Adrenal gland (tissue), 5 donors: Measurements from ENCODE around the gene LMBRD1.

Source experiments
- POLR2A ChIP-seq, 2 donors: fragments of 450-650 bp; IDR thresholded peaks; one replicate each; pipeline ENCODE4 v1.6.1; 2017; ENCODE audit warnings: antibody characterized with exemption in 2 of 2, mild to moderate bottlenecking in 2 of 2, moderate library complexity in 1 of 2
- TF ChIP-seq, protein P1 (sequence below), 6 experiments: fragments of 450-650 bp in 4 of 6; fragments of 200-600 bp in 2 of 6; sonication (generic) in 1 of 6; IDR thresholded peaks; 1 replicate in 5 of 6; 2 replicates in 1 of 6; pipeline versions ENCODE4 v1.5.1 to v1.8.0; 2016 to 2021; ENCODE audit warnings: antibody characterized with exemption in 6 of 6, mild to moderate bottlenecking in 2 of 6, moderate library complexity in 1 of 6
- donor health status: DM: no; HTN: no; CAD: no.

DNA sequence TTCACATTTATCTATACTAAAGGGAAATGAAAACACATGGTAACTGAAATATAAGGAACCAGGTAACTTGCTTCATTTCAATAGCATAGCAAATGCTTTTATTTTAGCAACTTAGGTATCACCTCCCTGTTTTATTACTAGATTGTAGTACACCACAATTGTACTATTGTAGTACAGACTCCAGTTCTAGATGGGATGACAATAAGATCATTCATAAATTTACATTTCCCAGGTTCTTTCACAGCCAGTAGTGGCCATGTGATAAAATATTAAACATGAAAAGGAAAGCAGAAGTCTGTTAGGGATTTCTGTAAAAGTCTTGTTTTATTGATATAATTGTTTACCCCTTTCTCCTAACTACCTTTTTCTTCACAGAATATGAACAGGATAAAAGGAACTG is 97.2 kb downstream of the LMBRD1 start:
- TF ChIP-seq, protein P1, sequence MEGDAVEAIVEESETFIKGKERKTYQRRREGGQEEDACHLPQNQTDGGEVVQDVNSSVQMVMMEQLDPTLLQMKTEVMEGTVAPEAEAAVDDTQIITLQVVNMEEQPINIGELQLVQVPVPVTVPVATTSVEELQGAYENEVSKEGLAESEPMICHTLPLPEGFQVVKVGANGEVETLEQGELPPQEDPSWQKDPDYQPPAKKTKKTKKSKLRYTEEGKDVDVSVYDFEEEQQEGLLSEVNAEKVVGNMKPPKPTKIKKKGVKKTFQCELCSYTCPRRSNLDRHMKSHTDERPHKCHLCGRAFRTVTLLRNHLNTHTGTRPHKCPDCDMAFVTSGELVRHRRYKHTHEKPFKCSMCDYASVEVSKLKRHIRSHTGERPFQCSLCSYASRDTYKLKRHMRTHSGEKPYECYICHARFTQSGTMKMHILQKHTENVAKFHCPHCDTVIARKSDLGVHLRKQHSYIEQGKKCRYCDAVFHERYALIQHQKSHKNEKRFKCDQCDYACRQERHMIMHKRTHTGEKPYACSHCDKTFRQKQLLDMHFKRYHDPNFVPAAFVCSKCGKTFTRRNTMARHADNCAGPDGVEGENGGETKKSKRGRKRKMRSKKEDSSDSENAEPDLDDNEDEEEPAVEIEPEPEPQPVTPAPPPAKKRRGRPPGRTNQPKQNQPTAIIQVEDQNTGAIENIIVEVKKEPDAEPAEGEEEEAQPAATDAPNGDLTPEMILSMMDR (IDR thresholded peaks at IDR 0.05): no peak
- TF ChIP-seq POLR2A (IDR thresholded peaks at IDR 0.05): no peak
